DOHH2 (cell line): ENCODE results near the gene CA12.

Source experiments
- H3F3A ChIP-seq: fragments of 200-600 bp; sonication (generic), shearing (Covaris generic); 2 replicates; pipeline ENCODE4 v1.6.0; 2016; ENCODE audit warnings: antibody characterized with exemption, mild to moderate bottlenecking; ENCODE audit not compliant: control insufficient read depth, insufficient read depth
- H3K27ac ChIP-seq: fragments of 200-600 bp; sonication (generic); 2 replicates; pipeline ENCODE4 v1.5.1; 2014; ENCODE audit warnings: low read depth, mild to moderate bottlenecking, low read length, moderate library complexity
- H3K27me3 ChIP-seq: fragments of 200-600 bp; sonication (generic); 2 replicates; pipeline ENCODE4 v1.6.1; 2014; ENCODE audit warnings: mild to moderate bottlenecking, low read length, mixed read lengths; ENCODE audit not compliant: control insufficient read depth
- H3K36me3 ChIP-seq: fragments of 200-600 bp; sonication (generic); 2 replicates; pipeline ENCODE4 v1.6.1; 2014; ENCODE audit warnings: mild to moderate bottlenecking, low read length, moderate library complexity, mixed read lengths; ENCODE audit not compliant: control insufficient read depth
- H3K4me1 ChIP-seq: fragments of 200-600 bp; sonication (generic); 2 replicates; pipeline ENCODE4 v1.6.1; 2014; ENCODE audit warnings: mild to moderate bottlenecking, low read length, mixed read lengths; ENCODE audit not compliant: control insufficient read depth
- H3K4me2 ChIP-seq: fragments of 200-600 bp; sonication (generic); 2 replicates; pipeline ENCODE4 v1.6.0; 2014; ENCODE audit warnings: mild to moderate bottlenecking, low read length, moderate library complexity
- H3K4me3 ChIP-seq: fragments of 200-600 bp; sonication (generic); 2 replicates; pipeline ENCODE4 v1.5.1; 2014; ENCODE audit warnings: mild to moderate bottlenecking, low read length, mixed read lengths
- H3K79me2 ChIP-seq: fragments of 200-600 bp; sonication (generic); 2 replicates; pipeline ENCODE4 v1.6.1; 2014; ENCODE audit warnings: mild to moderate bottlenecking, low read length, mixed read lengths; ENCODE audit not compliant: control insufficient read depth
- H3K9me2 ChIP-seq: fragments of 200-600 bp; sonication (generic); replicated peaks from 2 replicates; pipeline ENCODE4 v1.6.1; 2014; ENCODE audit warnings: mild to moderate bottlenecking, low read length, mixed read lengths; ENCODE audit not compliant: control insufficient read depth
- H3K9me3 ChIP-seq: fragments of 200-600 bp; sonication (generic); 2 replicates; pipeline ENCODE4 v1.6.1; 2014; ENCODE audit warnings: antibody characterized with exemption, low read length, mixed read lengths; ENCODE audit not compliant: control insufficient read depth, insufficient read depth
- H4K20me1 ChIP-seq: fragments of 200-600 bp; sonication (generic); 2 replicates; pipeline ENCODE4 v1.6.0; 2014; ENCODE audit warnings: low read depth, mild to moderate bottlenecking, antibody characterized with exemption, low read length, moderate library complexity; ENCODE audit not compliant: control insufficient read depth, insufficient read depth
- CTCF ChIP-seq: fragments of 200-600 bp; sonication (generic); IDR thresholded peaks from one replicate; pipeline ENCODE4 v1.5.1; 2014; ENCODE audit warnings: antibody characterized with exemption, mild to moderate bottlenecking, low read depth, low read length; ENCODE audit not compliant: poor library complexity, severe bottlenecking
- EZH2phosphoT487 ChIP-seq: fragments of 200-600 bp; sonication (generic); IDR thresholded peaks from 2 replicates; pipeline ENCODE4 v1.6.1; 2017; ENCODE audit warnings: borderline replicate concordance, mild to moderate bottlenecking, antibody characterized with exemption, low read length, moderate library complexity, mixed read lengths

Gene CA12

GRCh38 chr15:63414474-63415120 lies 33.0 kb upstream of the CA12 start:
- no peaks in the 10 kb centered on the region for H3K79me2 ChIP-seq
- H3K9me3 ChIP-seq, result no peaks in the 10 kb centered on the region
- no peaks in the 10 kb centered on the region for H3K9me2 ChIP-seq
- H3K4me1 ChIP-seq, result no peaks in the 10 kb centered on the region
- TF ChIP-seq EZH2phosphoT487, result no peak
- no peak for TF ChIP-seq CTCF
- no peak overlapping the region for H3K4me2 ChIP-seq
- H3K27ac ChIP-seq, result no peak overlapping the region
- H4K20me1 ChIP-seq, result no peaks in the 10 kb centered on the region
- peaks cover 17% of the 10 kb centered on the region for H3K27me3 ChIP-seq
- no peaks in the 10 kb centered on the region for H3F3A ChIP-seq
- no peaks in the 10 kb centered on the region for H3K36me3 ChIP-seq
- H3K4me3 ChIP-seq, result no peak overlapping the region

- H3K4me3 ChIP-seq, result no peak overlapping the region
- H3K4me1 ChIP-seq, result no peaks in the 10 kb centered on the region
- no peaks in the 10 kb centered on the region for H3K36me3 ChIP-seq
- no peaks in the 10 kb centered on the region for H4K20me1 ChIP-seq
- no peaks in the 10 kb centered on the region for H3K9me3 ChIP-seq
- no peaks in the 10 kb centered on the region for H3F3A ChIP-seq
- no peaks in the 10 kb centered on the region for H3K79me2 ChIP-seq
- no peaks in the 10 kb centered on the region for H3K9me2 ChIP-seq
- no peak overlapping the region for H3K4me2 ChIP-seq
- peaks cover 17% of the 10 kb centered on the region for H3K27me3 ChIP-seq
- TF ChIP-seq CTCF (no peak), EZH2phosphoT487 (no peak)
- H3K27ac ChIP-seq, result no peak overlapping the region
Observed at GRCh38 chr15:63412551-63412950, 30.9 kb upstream of the CA12 start.

DNA sequence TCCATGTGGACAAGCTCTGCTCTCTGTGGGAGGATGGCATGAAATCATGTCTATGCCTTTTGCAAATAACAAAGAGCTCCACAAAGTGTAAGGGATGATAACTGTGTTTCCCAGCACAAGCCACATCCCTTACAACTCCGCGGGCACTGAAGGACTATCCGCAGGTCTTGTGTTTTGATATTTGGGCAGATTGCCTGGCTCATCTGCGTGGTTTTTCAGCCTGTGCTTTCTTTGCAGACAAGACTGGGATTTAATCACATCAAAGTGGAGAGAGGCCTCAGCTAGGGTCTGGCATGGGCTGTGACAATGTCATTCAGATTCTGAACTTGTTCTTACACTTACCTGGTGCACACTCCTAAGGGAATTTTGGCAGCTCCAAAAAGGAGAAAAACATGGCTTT lies 30.2 kb upstream of the CA12 start:
- Histone ChIP-seq H3K36me3 (no peaks in the 10 kb centered on the region), H3K9me2 (no peaks in the 10 kb centered on the region), H3K4me1 (no peaks in the 10 kb centered on the region), H3F3A (no peaks in the 10 kb centered on the region), H3K27ac (no peak overlapping the region), H4K20me1 (no peaks in the 10 kb centered on the region), H3K4me2 (no peak overlapping the region), H3K4me3 (no peak overlapping the region), H3K27me3 (peaks cover 17% of the 10 kb centered on the region), H3K9me3 (no peaks in the 10 kb centered on the region), H3K79me2 (no peaks in the 10 kb centered on the region)
- TF ChIP-seq EZH2phosphoT487, result no peak
- no peak for TF ChIP-seq CTCF
